GM18951 (cell line): ENCODE data around the gene PYM1.

ENCODE experiments used
- POLR2A ChIP-seq: IDR thresholded peaks from 4 replicates; pipeline ENCODE4 v1.6.1; 2011; ENCODE audit warnings: mild to moderate bottlenecking; ENCODE audit not compliant: insufficient read length, insufficient read depth; ENCODE audit errors: extremely low read depth
- in situ Hi-C: fragments of 300-500 bp; cut with MboI; formaldehyde crosslinking; loops from one replicate; pipeline ENCODE4 v1.12.0; 2022; ENCODE audit warnings: low sequenced_read_pairs, mixed read lengths, inconsistent platforms; ENCODE audit not compliant: unreplicated experiment

Gene PYM1

GRCh38 chr12:55927588-55928502, at the start of gene PYM1:
TSS of gene PYM1 (minus strand) at chr12:55927894. CDS start at chr12:55927761, 133 bp downstream.
- in situ Hi-C loops: no loop called here
- TF ChIP-seq POLR2A: peak; percentile 89

DNA sequence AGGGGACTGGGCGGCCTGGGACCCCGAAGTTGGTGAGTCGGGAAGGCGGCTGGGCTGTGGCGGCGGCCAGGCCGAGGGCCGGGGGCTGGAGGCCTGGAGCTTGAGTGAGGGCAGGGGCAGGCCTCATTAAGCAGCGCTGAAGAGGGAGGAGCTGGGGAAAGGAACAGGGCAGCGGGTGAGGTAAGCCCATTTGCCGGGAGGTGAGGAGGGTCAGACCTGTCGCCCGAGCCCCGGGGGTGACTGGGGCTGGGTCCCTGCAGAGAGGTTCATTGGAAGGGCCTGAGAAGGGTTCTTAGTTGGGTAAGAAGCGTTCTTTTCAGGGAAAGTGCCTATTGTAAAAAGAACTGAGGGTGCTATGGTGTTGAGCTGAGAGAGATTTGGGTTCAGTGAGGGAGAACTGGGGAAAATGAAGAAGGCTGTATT, 46.6 kb upstream of the PYM1 start:
- in situ Hi-C loops: no loop called here
- TF ChIP-seq POLR2A: no peak

GRCh38 chr12:55973599-55974307, 46.1 kb upstream of the PYM1 start, which contains the start of gene RAB5B:
TSS of gene RAB5B (plus strand) at chr12:55974078. CDS start at chr12:55986961, 12,883 bp downstream.
- TF ChIP-seq POLR2A: peak; percentile 87
- in situ Hi-C loops: no loop called here

DNA sequence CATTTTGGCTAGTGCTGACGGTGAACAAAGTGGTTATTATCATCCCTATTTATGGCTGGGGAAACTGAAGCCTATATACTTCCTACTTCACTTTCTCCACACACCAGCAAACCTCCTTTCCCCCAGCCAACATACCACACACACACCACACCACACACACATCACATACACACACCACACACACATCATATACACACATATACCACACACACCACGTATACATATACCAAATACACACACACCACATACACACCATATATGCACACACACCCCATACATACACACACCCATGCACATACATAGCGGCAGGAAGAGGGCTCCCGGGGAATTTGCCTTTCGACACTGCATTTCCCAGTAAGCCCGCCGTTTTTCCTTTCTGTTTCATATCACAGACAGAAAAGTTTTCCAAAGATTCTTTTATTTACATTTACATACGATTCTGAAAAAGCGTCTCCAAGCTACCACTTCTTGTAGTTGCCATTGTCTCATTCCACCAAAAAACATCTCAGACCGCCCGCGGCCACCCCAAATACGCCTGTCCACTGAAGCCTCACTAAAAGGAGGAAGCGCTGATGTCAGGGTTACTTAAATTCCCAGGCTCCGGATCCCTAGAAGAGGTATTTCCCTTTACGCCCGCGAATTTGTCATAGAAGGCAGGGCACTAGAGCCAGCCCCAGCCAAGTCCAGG, 45.4 kb upstream of the PYM1 start:
- in situ Hi-C loops: no loop called here
- no peak for TF ChIP-seq POLR2A

GRCh38 chr12:55972456-55972855, 44.8 kb upstream of the PYM1 start:
- in situ Hi-C loops: no loop called here
- TF ChIP-seq POLR2A: no peak

DNA sequence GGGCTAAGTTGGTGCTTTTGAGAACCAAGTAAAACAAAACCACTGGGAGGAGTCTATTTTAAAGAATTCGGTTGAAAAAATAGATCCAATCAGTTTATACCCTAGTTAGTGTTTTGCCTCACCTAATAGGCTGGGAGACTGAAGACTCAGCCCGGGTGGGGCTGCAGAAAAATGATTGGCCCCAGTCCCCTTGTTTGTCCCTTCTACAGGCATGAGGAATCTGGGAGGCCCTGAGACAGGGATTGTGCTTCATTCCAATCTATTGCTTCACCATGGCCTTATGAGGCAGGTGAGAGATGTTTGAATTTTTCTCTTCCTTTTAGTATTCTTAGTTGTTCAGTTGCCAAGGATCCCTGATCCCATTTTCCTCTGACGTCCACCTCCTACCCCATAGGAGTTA, 44.3 kb upstream of the PYM1 start:
- TF ChIP-seq POLR2A: no peak
- in situ Hi-C loops: no loop called here

DNA sequence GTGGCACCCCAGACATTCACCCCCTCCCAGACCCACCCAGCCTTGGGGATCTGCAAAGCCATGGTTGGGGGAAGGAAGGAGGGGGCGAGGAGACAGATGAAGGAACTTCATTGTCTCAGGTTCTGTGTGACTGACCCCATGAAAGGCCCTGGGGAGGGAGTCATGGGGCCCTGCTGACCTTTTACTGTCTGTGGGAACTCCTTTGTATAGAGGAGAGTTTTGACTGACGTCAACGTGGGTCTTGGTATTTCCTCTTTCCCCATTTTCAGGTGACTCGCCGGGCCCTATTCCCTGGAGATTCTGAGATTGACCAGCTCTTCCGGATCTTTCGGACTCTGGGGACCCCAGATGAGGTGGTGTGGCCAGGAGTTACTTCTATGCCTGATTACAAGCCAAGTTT, 43.1 kb upstream of the PYM1 start:
- in situ Hi-C loops: no loop called here
- TF ChIP-seq POLR2A: no peak

GRCh38 chr12:55969356-55969755, 41.7 kb upstream of the PYM1 start:
- no peak for TF ChIP-seq POLR2A
- in situ Hi-C loops: no loop called here

DNA sequence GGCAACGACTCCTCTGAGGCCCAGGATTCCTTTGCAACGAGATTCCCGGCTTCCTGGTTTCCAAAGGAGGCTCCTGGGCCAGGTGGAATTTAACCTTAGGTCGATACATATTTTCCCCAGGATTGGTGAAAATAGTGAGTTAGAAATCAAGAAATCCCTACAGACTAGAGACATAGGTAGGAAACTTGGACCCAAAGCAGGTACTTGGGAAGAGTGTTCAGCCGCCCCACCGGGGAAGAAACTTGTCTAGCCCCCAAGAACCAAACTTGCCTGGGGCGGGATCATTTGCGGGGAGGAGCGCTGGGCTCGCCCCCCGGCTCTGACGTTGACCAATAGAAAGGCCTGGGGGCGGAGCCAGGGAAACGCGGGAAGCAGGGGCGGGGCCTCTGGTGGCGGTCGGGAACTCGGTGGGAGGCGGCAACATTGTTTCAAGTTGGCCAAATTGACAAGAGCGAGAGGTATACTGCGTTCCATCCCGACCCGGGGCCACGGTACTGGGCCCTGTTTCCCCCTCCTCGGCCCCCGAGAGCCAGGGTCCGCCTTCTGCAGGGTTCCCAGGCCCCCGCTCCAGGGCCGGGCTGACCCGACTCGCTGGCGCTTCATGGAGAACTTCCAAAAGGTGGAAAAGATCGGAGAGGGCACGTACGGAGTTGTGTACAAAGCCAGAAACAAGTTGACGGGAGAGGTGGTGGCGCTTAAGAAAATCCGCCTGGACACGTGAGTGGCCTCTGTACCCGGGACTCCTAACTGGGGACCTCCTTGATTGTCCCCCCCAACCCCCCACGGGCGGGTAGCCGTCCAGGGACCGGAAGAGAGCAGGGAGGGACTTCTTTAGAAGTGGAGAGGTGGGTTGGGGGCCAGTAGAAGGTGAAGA, 39.0 kb upstream of the PYM1 start, which contains the start of gene CDK2:
Gene CDK2, plus strand, starts transcription at position 423 of the 874 bp plus-strand sequence. Its CDS starts 179 bp downstream, at position 602.
- in situ Hi-C loops: no loop called here
- peak; percentile 81 for TF ChIP-seq POLR2A

- no peak for TF ChIP-seq POLR2A
- in situ Hi-C loops: no loop called here
Observed at GRCh38 chr12:55965941-55966407, 38.3 kb upstream of the PYM1 start, which contains the start of gene PMEL. TSS of gene PMEL (minus strand) at chr12:55966042. CDS start at chr12:55966011, 31 bp downstream.

GRCh38 chr12:55965240-55965639, 37.5 kb upstream of the PYM1 start:
- in situ Hi-C loops: no loop called here
- no peak for TF ChIP-seq POLR2A

DNA sequence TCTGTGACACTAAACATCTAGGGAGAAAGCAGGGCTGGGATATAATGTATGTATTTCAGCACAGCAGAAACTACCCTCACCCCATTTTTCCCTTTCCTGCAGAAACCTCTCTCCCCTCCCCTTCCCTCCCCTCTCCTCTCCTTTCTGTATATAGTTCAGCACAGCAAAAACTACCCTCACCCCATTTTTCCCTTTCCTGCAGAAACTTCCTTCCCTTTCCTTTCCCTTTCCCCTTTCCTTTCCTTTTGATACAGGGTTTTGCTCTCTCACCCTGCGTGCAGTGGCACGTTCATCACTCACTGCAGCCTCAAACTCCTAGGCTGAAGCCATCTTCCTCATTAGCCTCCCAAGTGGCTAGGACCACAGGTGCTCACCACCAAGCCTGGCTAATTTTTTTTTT, 36.1 kb upstream of the PYM1 start:
- TF ChIP-seq POLR2A: no peak
- in situ Hi-C loops: no loop called here

DNA sequence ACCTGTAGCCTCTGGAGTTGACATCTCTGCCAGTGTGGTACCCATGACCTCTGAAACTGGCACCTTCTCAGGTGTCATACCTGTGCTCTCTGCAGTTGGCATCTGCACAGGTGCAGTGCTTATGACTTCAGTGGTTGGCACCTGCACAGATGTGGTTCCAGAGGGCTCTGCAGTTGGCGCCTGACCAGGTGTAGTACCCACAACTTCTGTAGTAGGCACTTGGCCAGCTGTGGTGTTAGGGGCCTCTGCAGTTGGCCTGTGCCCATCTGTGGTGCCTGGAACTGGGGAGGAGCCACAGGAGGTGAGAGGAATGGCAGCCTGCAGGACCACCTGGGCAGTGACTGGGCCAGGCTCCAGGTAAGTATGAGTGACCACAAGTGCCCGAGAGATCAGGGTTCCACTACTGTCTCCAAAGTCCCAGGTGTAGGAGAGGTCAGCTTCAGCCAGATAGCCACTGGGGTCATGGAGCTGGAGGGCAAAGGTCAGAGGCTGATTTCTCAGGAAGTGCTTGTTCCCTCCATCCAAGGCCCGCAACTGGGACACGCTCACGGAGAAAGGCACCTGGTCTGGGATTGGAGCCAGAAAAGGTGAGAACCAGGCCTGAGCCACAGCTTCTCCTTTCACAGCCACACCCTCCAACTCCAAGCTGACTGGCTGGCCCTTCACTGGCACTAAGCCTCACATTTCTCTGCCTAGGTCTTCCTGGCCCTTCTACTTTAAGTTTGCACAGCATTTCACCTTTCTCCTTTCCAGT, 29.6 kb upstream of the PYM1 start:
- no peak for TF ChIP-seq POLR2A

More for the DNA sequence above, 29.6 kb upstream of the PYM1 start:
- in situ Hi-C loops: no loop called here
